Fibroblast of villous mesenchyme (primary cell): ENCODE results near the gene POLD3. TPM values are rescaled to one million over a fixed set of nuclear protein-coding genes. Genes with fewer than 3 reads are reported as not detected.

ENCODE experiments used
- DNase-seq: peaks from one replicate; pipeline ENCODE4 v3.0.0-alpha.2; 2010; ENCODE audit warnings: low read depth
- H3K4me3 ChIP-seq: 2 replicates; pipeline ENCODE4 v1.5.1; 2011; ENCODE audit warnings: low read depth, mild to moderate bottlenecking, low read length
- total RNA-seq: library from RNA; depleted of rRNA; stranded (reverse); fragments of >200 nt; gene quantifications from 2 replicates; pipeline ENCODE4 v1.2.3, GENCODE V29; 2012
- TF ChIP-seq, protein P1 (sequence below): IDR thresholded peaks from 2 replicates; pipeline ENCODE4 v1.5.1; 2012; ENCODE audit warnings: low read depth, mild to moderate bottlenecking, low read length; ENCODE audit not compliant: insufficient read depth

The POLD3 gene
- total RNA-seq, 1 donor, result 13.8 TPM

DNA sequence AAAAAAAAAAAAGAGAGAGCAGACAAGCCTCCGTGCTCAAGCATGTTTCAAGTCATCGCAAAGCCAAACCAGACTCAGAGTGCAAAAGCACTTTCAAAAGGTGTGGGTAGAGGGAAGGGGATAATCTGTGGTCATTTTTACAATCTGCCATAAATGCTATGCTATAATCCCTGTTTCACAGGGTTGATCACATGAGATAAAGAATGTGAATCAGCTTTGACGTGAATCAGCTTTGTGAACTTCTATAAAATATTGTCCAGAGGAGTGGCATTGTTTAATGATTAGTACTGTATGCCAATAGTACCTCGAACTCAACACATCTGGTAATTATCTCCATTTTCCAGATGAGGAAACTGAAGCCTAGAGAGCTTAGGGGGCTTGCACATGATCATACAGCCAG lies 20.0 kb upstream of the POLD3 start:
- TF ChIP-seq, protein P1, sequence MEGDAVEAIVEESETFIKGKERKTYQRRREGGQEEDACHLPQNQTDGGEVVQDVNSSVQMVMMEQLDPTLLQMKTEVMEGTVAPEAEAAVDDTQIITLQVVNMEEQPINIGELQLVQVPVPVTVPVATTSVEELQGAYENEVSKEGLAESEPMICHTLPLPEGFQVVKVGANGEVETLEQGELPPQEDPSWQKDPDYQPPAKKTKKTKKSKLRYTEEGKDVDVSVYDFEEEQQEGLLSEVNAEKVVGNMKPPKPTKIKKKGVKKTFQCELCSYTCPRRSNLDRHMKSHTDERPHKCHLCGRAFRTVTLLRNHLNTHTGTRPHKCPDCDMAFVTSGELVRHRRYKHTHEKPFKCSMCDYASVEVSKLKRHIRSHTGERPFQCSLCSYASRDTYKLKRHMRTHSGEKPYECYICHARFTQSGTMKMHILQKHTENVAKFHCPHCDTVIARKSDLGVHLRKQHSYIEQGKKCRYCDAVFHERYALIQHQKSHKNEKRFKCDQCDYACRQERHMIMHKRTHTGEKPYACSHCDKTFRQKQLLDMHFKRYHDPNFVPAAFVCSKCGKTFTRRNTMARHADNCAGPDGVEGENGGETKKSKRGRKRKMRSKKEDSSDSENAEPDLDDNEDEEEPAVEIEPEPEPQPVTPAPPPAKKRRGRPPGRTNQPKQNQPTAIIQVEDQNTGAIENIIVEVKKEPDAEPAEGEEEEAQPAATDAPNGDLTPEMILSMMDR, result no peak
- peak; percentile 17 for DNase-seq
- no peak overlapping the region for H3K4me3 ChIP-seq

DNA sequence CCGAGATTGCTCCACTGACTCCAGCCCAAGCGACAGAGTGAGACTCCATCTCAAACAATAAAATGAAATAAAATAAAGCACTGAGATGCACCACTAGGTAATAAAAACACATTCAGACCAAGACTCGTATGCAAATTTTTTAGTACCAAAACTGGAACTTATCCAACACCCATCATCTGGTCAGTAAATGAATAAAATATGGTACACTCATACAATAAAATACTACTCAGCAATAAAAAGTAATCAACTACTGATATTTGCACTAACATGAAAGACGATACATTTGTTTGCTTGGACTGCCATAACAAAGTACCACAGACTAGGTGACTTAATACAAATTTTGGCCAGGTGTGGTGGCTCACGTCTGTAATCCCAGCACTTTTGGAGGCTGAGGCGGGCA lies 17.8 kb upstream of the POLD3 start:
- no peak for DNase-seq
- H3K4me3 ChIP-seq, result no peak overlapping the region
- TF ChIP-seq, protein P1, result no peak

DNA sequence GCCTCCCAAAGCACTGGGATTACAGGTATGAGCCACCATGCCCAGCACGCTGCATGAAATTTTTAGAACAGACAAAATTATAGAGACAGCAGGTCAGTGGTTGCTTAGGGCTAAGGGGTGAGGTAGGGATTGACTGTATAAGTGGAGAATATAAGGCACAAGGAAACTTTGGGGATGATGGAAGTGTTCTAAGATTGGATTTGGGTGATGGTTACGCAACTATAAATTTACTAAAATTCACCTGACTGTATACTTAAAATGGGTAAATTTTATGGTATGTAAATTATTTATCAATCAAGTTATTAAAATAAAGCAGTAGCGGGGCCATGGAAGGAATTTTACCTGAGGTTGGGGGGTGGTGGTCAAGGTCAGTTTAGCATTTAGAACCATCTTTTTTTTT lies 16.4 kb upstream of the POLD3 start:
- DNase-seq, result no peak
- H3K4me3 ChIP-seq, result no peak overlapping the region
- TF ChIP-seq, protein P1, result no peak

DNA sequence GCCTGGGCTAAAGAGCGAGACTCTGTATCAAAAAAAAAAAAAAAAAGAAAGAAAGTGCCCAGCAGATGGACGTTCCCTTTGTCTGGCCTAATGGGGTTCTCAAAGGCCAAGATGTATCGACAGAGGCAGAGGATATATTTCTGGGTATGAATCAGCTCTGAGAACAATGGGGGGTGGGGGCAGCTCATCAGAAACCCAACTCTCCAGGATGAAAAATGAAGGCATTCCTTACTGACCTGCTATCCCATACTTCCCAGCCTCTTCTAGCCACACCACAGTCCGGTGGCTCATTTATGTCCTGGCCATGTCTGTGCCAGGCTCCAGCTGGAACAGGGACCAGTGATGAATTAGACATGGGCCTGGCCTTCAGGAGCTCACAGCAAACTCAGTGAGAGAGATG lies 15.2 kb upstream of the POLD3 start:
- TF ChIP-seq, protein P1, result no peak
- no peak for DNase-seq
- H3K4me3 ChIP-seq, result no peak overlapping the region

DNA sequence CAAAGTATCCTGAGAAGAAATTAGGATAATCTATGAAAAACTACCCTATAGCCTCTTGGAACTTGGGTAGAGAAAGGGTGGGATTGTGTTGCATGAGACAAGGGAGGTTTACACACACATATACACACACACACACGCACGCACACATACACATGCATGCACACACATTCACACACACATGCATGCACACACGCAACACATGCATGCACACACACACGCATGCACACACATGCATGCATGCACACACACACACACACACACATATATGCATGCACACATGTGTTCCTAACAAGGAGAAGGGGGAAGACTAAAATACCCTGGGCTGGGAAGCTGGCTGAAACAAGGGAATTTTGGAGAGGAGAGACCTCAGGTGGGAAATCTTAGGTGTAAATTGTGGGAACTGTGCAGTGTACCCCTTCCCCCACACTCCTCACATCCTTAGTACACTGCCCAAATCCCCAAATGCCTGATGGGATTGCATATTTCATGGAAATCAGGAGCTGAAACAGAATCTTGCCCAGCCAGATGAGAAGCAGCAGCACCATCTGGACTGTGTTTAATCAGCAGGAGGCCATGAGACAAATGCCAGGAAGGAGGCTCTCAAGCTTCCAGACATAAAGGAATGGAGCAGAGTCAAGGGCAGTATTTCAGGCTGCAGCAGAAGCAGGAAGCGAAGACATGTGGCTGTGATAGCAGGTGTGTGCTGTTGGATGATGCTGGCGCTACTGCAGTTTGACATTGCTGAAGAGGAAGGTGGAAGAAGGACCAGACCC lies 14.6 kb upstream of the POLD3 start:
- DNase-seq, result no peak
- no peak overlapping the region for H3K4me3 ChIP-seq
- TF ChIP-seq, protein P1, result no peak

DNA sequence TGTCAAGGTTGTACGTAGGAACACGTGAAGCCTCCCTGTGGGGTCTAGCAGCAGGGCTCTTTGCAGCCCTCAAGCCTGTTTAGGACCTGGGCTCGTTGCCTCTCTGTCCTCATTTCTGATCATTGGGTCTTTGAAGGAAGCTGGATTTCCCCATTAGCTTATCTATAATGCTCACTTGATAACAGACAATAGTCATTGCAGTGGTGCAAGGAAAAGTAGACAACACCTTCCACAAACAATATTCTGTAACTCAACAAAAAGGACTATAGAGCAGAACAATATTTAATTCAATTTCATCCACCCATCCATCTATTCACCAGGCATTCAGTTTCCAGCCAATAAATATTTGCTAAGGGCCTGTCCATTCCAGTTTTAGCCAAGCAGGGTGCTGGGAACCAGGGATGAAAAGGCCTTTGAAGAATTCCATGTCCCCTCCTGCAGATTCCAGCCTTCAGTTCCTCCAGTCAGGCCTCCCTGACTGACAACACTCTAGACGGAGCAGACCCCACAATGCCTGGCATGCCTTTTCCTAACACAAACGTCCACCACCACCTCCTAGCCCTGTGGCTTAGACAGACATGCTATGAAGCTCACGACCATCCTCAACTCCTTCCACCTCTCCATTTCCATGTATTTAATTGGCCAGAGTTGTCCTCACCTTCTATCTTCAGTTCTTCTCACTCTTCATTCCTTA lies 12.7 kb upstream of the POLD3 start:
- TF ChIP-seq, protein P1, result no peak
- H3K4me3 ChIP-seq, result no peak overlapping the region
- no peak for DNase-seq
